Neural progenitor cell (in vitro differentiated cells): ENCODE results near the gene CTIF. TPM values are rescaled to one million over a fixed set of nuclear protein-coding genes. Genes with fewer than 3 reads are reported as not detected.

Experiments used
- DNase-seq: peaks from one replicate; pipeline ENCODE4 v3.0.0-alpha.2; 2016; ENCODE audit warnings: low spot score
- H2AFZ ChIP-seq: fragments of 200-600 bp; sonication (generic); replicated peaks from 2 replicates; pipeline ENCODE4 v1.6.1; 2016; ENCODE audit warnings: antibody characterized with exemption
- H3F3A ChIP-seq: fragments of 200-600 bp; sonication (generic); 2 replicates; pipeline ENCODE4 v1.6.1; 2016; ENCODE audit warnings: antibody characterized with exemption, low read depth
- H3K27ac ChIP-seq: fragments of 200-600 bp; sonication (generic); 2 replicates; pipeline ENCODE4 v1.5.1; 2016; ENCODE audit warnings: mild to moderate bottlenecking
- H3K27me3 ChIP-seq: fragments of 200-600 bp; sonication (generic); 2 replicates; pipeline ENCODE4 v1.6.1; 2016; ENCODE audit warnings: mild to moderate bottlenecking, moderate library complexity
- H3K36me3 ChIP-seq: fragments of 200-600 bp; sonication (generic); 2 replicates; pipeline ENCODE4 v1.5.1; 2016
- H3K4me1 ChIP-seq: fragments of 200-600 bp; sonication (generic); 2 replicates; pipeline ENCODE4 v1.6.1; 2016; ENCODE audit warnings: mixed run types
- H3K4me2 ChIP-seq: fragments of 200-600 bp; sonication (generic); 2 replicates; pipeline ENCODE4 v1.6.1; 2016
- H3K4me3 ChIP-seq: fragments of 200-600 bp; sonication (generic); 2 replicates; pipeline ENCODE4 v1.5.1; 2016
- H3K79me2 ChIP-seq: fragments of 200-600 bp; sonication (generic); 2 replicates; pipeline ENCODE4 v1.6.1; 2016; ENCODE audit warnings: low read depth
- H3K9ac ChIP-seq: fragments of 200-600 bp; sonication (generic); 2 replicates; pipeline ENCODE4 v1.6.1; 2016
- H3K9me3 ChIP-seq: fragments of 200-600 bp; sonication (generic); 2 replicates; pipeline ENCODE4 v1.5.1; 2016; ENCODE audit warnings: low read depth
- H4K20me1 ChIP-seq: fragments of 200-600 bp; sonication (generic); 2 replicates; pipeline ENCODE4 v1.6.1; 2016; ENCODE audit warnings: low read depth
- H3K27ac Mint-ChIP-seq: 3 replicates; pipeline ENCODE4 v1.8.0; 2021; ENCODE audit warnings: mixed read lengths
- H3K27me3 Mint-ChIP-seq: 2 replicates; pipeline ENCODE4 v1.8.0; 2022; ENCODE audit warnings: low read depth, mild to moderate bottlenecking, inconsistent platforms, moderate library complexity, mixed read lengths; ENCODE audit not compliant: insufficient read depth
- H3K36me3 Mint-ChIP-seq: 3 replicates; pipeline ENCODE4 v1.8.0; 2021; ENCODE audit warnings: mixed read lengths
- H3K4me1 Mint-ChIP-seq: 3 replicates; pipeline ENCODE4 v1.8.0; 2021; ENCODE audit warnings: mixed read lengths
- H3K4me3 Mint-ChIP-seq: 3 replicates; pipeline ENCODE4 v1.8.0; 2021; ENCODE audit warnings: mild to moderate bottlenecking, moderate library complexity, mixed read lengths
- H3K9me3 Mint-ChIP-seq: 3 replicates; pipeline ENCODE4 v1.8.0; 2020; ENCODE audit warnings: mixed read lengths
- CTCF ChIP-seq: fragments of 200-600 bp; sonication (generic); IDR thresholded peaks from 2 replicates; pipeline ENCODE4 v1.5.1; 2017; ENCODE audit warnings: antibody characterized with exemption, mild to moderate bottlenecking
- EZH2 ChIP-seq: fragments of 200-600 bp; sonication (generic); IDR thresholded peaks from 2 replicates; pipeline ENCODE4 v1.6.1; 2017; ENCODE audit warnings: antibody characterized with exemption, mild to moderate bottlenecking, moderate library complexity
- EZH2phosphoT487 ChIP-seq: fragments of 200-600 bp; sonication (generic); IDR thresholded peaks from 2 replicates; pipeline ENCODE4 v1.6.1; 2017; ENCODE audit warnings: antibody characterized with exemption
- total RNA-seq: library from RNA; depleted of rRNA; stranded (reverse); fragments of >200 nt; gene quantifications from 2 replicates; pipeline ENCODE4 v1.2.3, GENCODE V29; 2015; ENCODE audit warnings: low replicate concordance

The CTIF gene
- total RNA-seq, 1 donor from 2014 or later = 17.6 TPM

DNA sequence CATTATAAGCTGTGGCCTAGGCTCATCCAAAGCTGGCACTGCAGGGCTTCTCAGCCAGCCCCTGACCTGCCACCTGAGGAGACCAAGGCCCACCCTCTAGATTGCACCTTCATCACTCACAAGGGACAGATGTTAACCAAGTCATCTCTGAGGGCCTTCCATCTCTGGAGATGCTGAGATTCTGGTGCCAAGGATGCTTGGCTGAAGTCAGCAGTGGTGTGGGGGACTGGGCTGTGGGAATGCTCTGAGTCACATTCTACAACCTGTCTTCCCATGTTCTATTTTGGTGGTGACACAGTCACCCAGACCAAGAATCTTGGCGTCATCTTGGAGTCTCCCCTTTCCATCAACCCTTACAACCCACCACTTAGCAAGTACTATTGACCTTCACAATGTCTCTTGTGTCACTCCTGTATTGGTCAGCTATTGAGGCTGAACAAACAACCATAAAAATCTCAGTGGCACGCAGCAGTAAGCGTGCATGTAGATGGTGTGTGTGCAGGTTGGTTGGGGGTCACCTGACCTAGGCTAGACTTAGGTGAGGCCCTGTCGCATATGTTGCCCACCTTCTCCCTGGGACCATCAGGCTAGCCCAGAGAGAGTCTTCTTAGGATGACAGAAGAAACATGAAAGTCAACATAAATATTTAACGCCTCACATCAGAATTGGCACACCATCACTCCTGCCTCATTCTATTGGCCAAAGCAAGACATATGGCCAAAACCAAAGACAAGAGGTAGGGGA, 276.9 kb downstream of the CTIF start:
- no peak overlapping the region for H3K27ac ChIP-seq
- H3K27ac Mint-ChIP-seq = no peak overlapping the region
- TF ChIP-seq CTCF = no peak
- TF ChIP-seq EZH2 = no peak
- no peak for TF ChIP-seq EZH2phosphoT487
- H3K27me3 Mint-ChIP-seq = peaks cover 4% of the 10 kb centered on the region
- no peaks in the 10 kb centered on the region for H4K20me1 ChIP-seq
- H3K27me3 ChIP-seq = no peaks in the 10 kb centered on the region
- no peak for DNase-seq
- H3K4me3 Mint-ChIP-seq = no peak overlapping the region
- H3K4me1 Mint-ChIP-seq = peaks cover 34% of the 10 kb centered on the region
- H3K4me3 ChIP-seq = no peak overlapping the region
- H3K9me3 Mint-ChIP-seq = no peaks in the 10 kb centered on the region
- no peak overlapping the region for H2AFZ ChIP-seq
- H3K36me3 ChIP-seq = no peaks in the 10 kb centered on the region
- no peaks in the 10 kb centered on the region for H3K9me3 ChIP-seq
- no peaks in the 10 kb centered on the region for H3F3A ChIP-seq
- no peak overlapping the region for H3K9ac ChIP-seq
- no peaks in the 10 kb centered on the region for H3K79me2 ChIP-seq
- H3K36me3 Mint-ChIP-seq = peaks cover 15% of the 10 kb centered on the region
- no peaks in the 10 kb centered on the region for H3K4me1 ChIP-seq
- no peak overlapping the region for H3K4me2 ChIP-seq

DNA sequence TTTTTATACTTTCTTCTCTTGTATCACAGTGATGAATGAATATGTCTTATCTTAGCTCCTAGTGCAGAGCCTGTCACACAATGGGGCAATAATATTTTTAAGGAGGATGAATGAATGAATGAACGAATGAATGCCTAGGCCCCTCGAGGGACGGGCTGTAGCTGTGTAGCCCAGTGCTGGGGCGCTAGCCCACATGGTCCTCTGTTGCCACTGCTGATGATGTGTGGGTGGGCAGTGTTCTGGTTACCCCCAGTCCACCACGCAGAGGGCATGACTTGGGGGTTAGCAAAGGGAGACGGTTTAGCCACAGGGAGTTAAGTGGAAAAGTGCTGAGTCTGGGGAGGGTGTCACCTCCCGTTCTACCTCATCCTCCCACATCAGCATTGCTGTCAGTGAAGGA, 277.7 kb downstream of the CTIF start:
- no peaks in the 10 kb centered on the region for H3K9me3 ChIP-seq
- Mint-ChIP-seq H3K36me3 (peaks cover 20% of the 10 kb centered on the region), H3K4me1 (peaks cover 34% of the 10 kb centered on the region), H3K27ac (no peak overlapping the region), H3K9me3 (no peaks in the 10 kb centered on the region), H3K27me3 (peaks cover 5% of the 10 kb centered on the region), H3K4me3 (no peak overlapping the region)
- no peaks in the 10 kb centered on the region for H3F3A ChIP-seq
- no peaks in the 10 kb centered on the region for H3K36me3 ChIP-seq
- H3K4me3 ChIP-seq = no peak overlapping the region
- no peak overlapping the region for H3K27ac ChIP-seq
- no peaks in the 10 kb centered on the region for H4K20me1 ChIP-seq
- DNase-seq = no peak
- no peak overlapping the region for H3K9ac ChIP-seq
- TF ChIP-seq EZH2 (no peak), CTCF (no peak), EZH2phosphoT487 (no peak)
- no peaks in the 10 kb centered on the region for H3K27me3 ChIP-seq
- no peak overlapping the region for H2AFZ ChIP-seq
- no peaks in the 10 kb centered on the region for H3K4me1 ChIP-seq
- no peaks in the 10 kb centered on the region for H3K79me2 ChIP-seq
- H3K4me2 ChIP-seq = no peak overlapping the region

DNA sequence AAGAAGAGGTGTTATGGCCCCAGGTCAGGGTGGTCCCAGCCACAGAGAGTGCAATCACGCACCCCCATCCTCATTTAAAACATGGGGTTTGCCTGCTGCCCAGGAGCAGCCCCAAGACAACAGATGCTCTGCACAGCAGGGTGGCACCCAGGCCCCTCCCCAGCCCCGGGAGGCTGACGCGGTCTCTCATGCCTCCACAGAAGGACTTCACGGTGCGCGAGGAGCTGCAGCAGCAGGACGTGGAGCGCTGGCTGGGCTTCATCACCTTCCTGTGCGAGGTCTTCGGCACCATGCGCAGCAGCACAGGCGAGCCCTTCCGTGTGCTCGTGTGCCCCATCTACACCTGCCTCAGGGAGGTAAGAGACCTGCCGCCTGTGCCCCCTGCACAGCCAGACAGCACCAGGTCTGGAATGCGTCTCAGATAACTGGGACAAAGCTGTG, 278.2 kb downstream of the CTIF start:
- Mint-ChIP-seq H3K36me3 (peaks cover 22% of the 10 kb centered on the region), H3K4me1 (peaks cover 34% of the 10 kb centered on the region), H3K27ac (no peak overlapping the region), H3K4me3 (no peak overlapping the region), H3K27me3 (peaks cover 5% of the 10 kb centered on the region), H3K9me3 (no peaks in the 10 kb centered on the region)
- TF ChIP-seq EZH2phosphoT487 (no peak), EZH2 (no peak), CTCF (no peak)
- Histone ChIP-seq H3K36me3 (no peaks in the 10 kb centered on the region), H3K27ac (no peak overlapping the region), H3K9ac (no peak overlapping the region), H3K4me1 (no peaks in the 10 kb centered on the region), H3K27me3 (no peaks in the 10 kb centered on the region), H4K20me1 (no peaks in the 10 kb centered on the region), H3K79me2 (no peaks in the 10 kb centered on the region), H3K4me2 (no peak overlapping the region), H2AFZ (no peak overlapping the region), H3K4me3 (no peak overlapping the region), H3F3A (no peaks in the 10 kb centered on the region), H3K9me3 (no peaks in the 10 kb centered on the region)
- DNase-seq = no peak
